ENCODE measurements around the gene EVA1B. TPM values are rescaled to one million over a fixed set of nuclear protein-coding genes. Genes with fewer than 3 reads are reported as not detected.

EVA1B gene
- total and polyA plus RNA-seq, 2 of the 13 experiments (the other 11 are each of a cell fraction or from before 2014, with no cell fraction given): 3.9 to 6.6 TPM

GRCh38 chr1:36322786-36323635 lies 434 bp downstream of the EVA1B start:
- Histone ChIP-seq H3K4me1 (ENCODE audit: insufficient read depth, low read length) (peaks cover 38% of the 10 kb centered on the region), H3K79me2 (ENCODE audit: insufficient read depth, low read length) (no peaks in the 10 kb centered on the region), H2AFZ (ENCODE audit: low read length) (no peak overlapping the region), H4K20me1 (ENCODE audit: insufficient read depth, low read length) (no peaks in the 10 kb centered on the region), H3K27me3 (ENCODE audit: control insufficient read depth in 1 of 2, insufficient read depth in 2 of 2, low read length in 2 of 2) (no peaks in the 10 kb centered on the region; a peak in 1 of 5 replicates), H3K9me3 (ENCODE audit: low read length) (no peaks in the 10 kb centered on the region), H3K4me2 (ENCODE audit: low read depth, low read length) (peak overlapping the region; percentile 74), H3K27ac (ENCODE audit: extremely low read length, insufficient read depth, low read length) (no peak overlapping the region), H3K4me3 (replicated peaks in 1 of 3; ENCODE audit: insufficient read depth in 1 of 3, low read depth in 2 of 3, low read length in 3 of 3) (peak overlapping the region; percentile 62 to 82 (median 72)), H3K36me3 (replicated peaks in 1 of 2; ENCODE audit: control insufficient read depth in 1 of 2, insufficient read depth in 2 of 2, low read length in 2 of 2) (no peaks in the 10 kb centered on the region), H3K9ac (ENCODE audit: insufficient read depth, low read depth, low read length) (peak overlapping the region; percentile 65)
- BruUV-seq (replicated peaks): no TSS peak
- in situ Hi-C loops (cut with HindIII; ENCODE audit: extremely low pct_ligation_motif_present, low pct_unique_long_range_greater_than_20kb): no loop called here
- no peak for DNase-seq (ENCODE audit: low spot score)
- intact Hi-C loops (cut with micrococcal nuclease; ENCODE audit: unreplicated experiment): no loop called here
- POLR2A ChIA-PET: interaction anchor here (1.1 to 3.5 kb wide), 9 partner anchors 9 to 99 kb away, joined by 3 to 58 read pairs (median 6); partner anchors contain the start of genes SH3D21 and THRAP3
- WGBS (ENCODE audit: low lambda C conversion rate): 69% methylated on average over 14 of the region's 83 CpGs
- peak; percentile 34 for ATAC-seq
- CTCF ChIA-PET (ENCODE audit: low intra/inter-chr PET ratio, low total read pairs): no interaction called here
- no peak for FAIRE-seq
- TF ChIP-seq PAF1 (CRISPR knock-in tag; IDR thresholded peaks at IDR 0.05) (no peak), RAD21 (CRISPR knock-in tag; IDR thresholded peaks at IDR 0.05) (no peak), DZIP1 (CRISPR knock-in tag; IDR thresholded peaks at IDR 0.05) (0 out of 2 replicates have a peak, but pooled peaks have one; percentile 21), ZBTB2 (CRISPR knock-in tag; IDR thresholded peaks at IDR 0.05; ENCODE audit: low read depth) (no peak), KLF16 (CRISPR knock-in tag; IDR thresholded peaks at IDR 0.05) (no peak), ZBTB49 (CRISPR knock-in tag; IDR thresholded peaks at IDR 0.05; ENCODE audit: borderline replicate concordance) (no peak), HNF1B (CRISPR knock-in tag; IDR thresholded peaks at IDR 0.05) (no peak), CBX2 (IDR thresholded peaks at IDR 0.05; ENCODE audit: low read depth, low read length) (no peak), CBX2 (CRISPR knock-in tag; IDR thresholded peaks at IDR 0.05; ENCODE audit: low read depth) (no peak), AGO2 (optimal IDR thresholded peaks at IDR 0.05; ENCODE audit: low read depth, low read length) (peak; percentile 86), PHF8 (CRISPR knock-in tag; IDR thresholded peaks at IDR 0.05) (no peak), ESRRA (CRISPR knock-in tag; IDR thresholded peaks at IDR 0.05; ENCODE audit: low read depth) (0 out of 2 replicates have a peak, but pooled peaks have one; percentile 4)
